H1 (cell line): ENCODE measurements around the gene RCOR2. TPM values are rescaled to one million over a fixed set of nuclear protein-coding genes. Genes with fewer than 3 reads are reported as not detected.

Source experiments
- CTCF ChIA-PET: fragments of 300-600 bp; sonication (Branson Sonifier 250); formaldehyde crosslinking; loops from one replicate; lab custom pipeline; 2021; ENCODE audit not compliant: partially characterized antibody; lab: Charles Lee
- POLR2A ChIA-PET: fragments of 300-600 bp; sonication (Branson Sonifier 250); formaldehyde crosslinking; loops from one replicate; lab custom pipeline; 2021; ENCODE audit warnings: inconsistent platforms; ENCODE audit not compliant: partially characterized antibody; lab: Charles Lee
- DNase-seq, 2 experiments: peaks; one replicate each; pipeline versions ENCODE4 v3.0.0 to v3.0.0-alpha.2; 2010 to 2022; ENCODE audit warnings: low spot score in 2 of 2, low read depth in 1 of 2, mixed read lengths in 1 of 2
- FAIRE-seq: peaks from 2 replicates; lab custom pipeline; 2011; peaks lifted over from hg19 to GRCh38; lab: Jason Lieb, UNC
- H2AFZ ChIP-seq: 2 replicates; pipeline ENCODE4 v1.8.1; 2012; ENCODE audit warnings: low read length, inconsistent platforms
- H2AK5ac ChIP-seq: 2 replicates; pipeline ENCODE4 v1.6.1; 2013; ENCODE audit warnings: low read depth, low read length
- H2BK120ac ChIP-seq: replicated peaks from 2 replicates; pipeline ENCODE3; 2013; ENCODE audit warnings: low read depth, low read length, inconsistent platforms
- H2BK12ac ChIP-seq: 2 replicates; pipeline ENCODE4 v1.6.1; 2013; ENCODE audit warnings: low read depth, low read length
- H2BK15ac ChIP-seq: 2 replicates; pipeline ENCODE4 v1.6.1; 2013; ENCODE audit warnings: low read length
- H2BK20ac ChIP-seq: 2 replicates; pipeline ENCODE4 v1.6.1; 2013; ENCODE audit warnings: low read length
- H2BK5ac ChIP-seq: 2 replicates; pipeline ENCODE4 v1.6.1; 2013; ENCODE audit warnings: low read depth, low read length
- H3K14ac ChIP-seq: 2 replicates; pipeline ENCODE4 v1.6.1; 2013; ENCODE audit warnings: inconsistent platforms; ENCODE audit not compliant: insufficient read length
- H3K18ac ChIP-seq: 2 replicates; pipeline ENCODE4 v1.6.1; 2013; ENCODE audit warnings: low read length; ENCODE audit errors: extremely low read depth
- H3K23ac ChIP-seq: 2 replicates; pipeline ENCODE4 v1.6.1; 2013; ENCODE audit warnings: inconsistent platforms; ENCODE audit not compliant: insufficient read length
- H3K23me2 ChIP-seq: 2 replicates; pipeline ENCODE4 v1.6.1; 2013; ENCODE audit warnings: low read depth, low read length
- H3K27ac ChIP-seq: 2 replicates; pipeline ENCODE4 v1.6.1; 2011; ENCODE audit warnings: low read depth, low read length, inconsistent platforms
- H3K27me3 ChIP-seq, 4 experiments: replicated peaks in 1 of 4; 1 replicate in 1 of 4; 2 replicates in 3 of 4; pipeline versions ENCODE4 v1.6.1 to v1.8.1; 2011 to 2013; ENCODE audit warnings: low read length in 3 of 4, mild to moderate bottlenecking in 3 of 4, inconsistent platforms in 2 of 4, mixed read lengths in 2 of 4, moderate library complexity in 1 of 4; ENCODE audit not compliant: control insufficient read depth in 3 of 4, insufficient read depth in 3 of 4; ENCODE audit errors: extremely low read depth in 1 of 4
- H3K36me3 ChIP-seq, 4 experiments: 2 replicates each; pipeline versions ENCODE4 v1.6.1 to v1.8.1; 2011 to 2013; ENCODE audit warnings: mild to moderate bottlenecking in 4 of 4, low read length in 3 of 4, moderate library complexity in 2 of 4, control low read depth in 1 of 4, inconsistent platforms in 1 of 4; ENCODE audit not compliant: insufficient read depth in 4 of 4, control insufficient read depth in 2 of 4
- H3K4ac ChIP-seq: replicated peaks from 2 replicates; pipeline ENCODE3; 2013; ENCODE audit warnings: low read length, low read depth, mixed read lengths, inconsistent platforms; ENCODE audit not compliant: insufficient read length
- H3K4me1 ChIP-seq, 4 experiments: replicated peaks in 1 of 4; 1 replicate in 1 of 4; 2 replicates in 3 of 4; pipeline versions ENCODE4 v1.6.1 to v1.8.1; 2011 to 2013; ENCODE audit warnings: low read length in 3 of 4, inconsistent platforms in 2 of 4, mixed read lengths in 1 of 4; ENCODE audit not compliant: insufficient read depth in 4 of 4, control insufficient read depth in 3 of 4
- H3K4me2 ChIP-seq, 2 experiments: 2 replicates each; pipeline versions ENCODE4 v1.6.1 to v1.8.1; 2011 to 2013; ENCODE audit warnings: low read depth in 2 of 2, low read length in 2 of 2, control low read depth in 1 of 2, inconsistent platforms in 1 of 2, mild to moderate bottlenecking in 1 of 2; ENCODE audit not compliant: insufficient read depth in 1 of 2
- H3K4me3 ChIP-seq, 4 experiments: fragments of 200-600, 300-600 bp in 1 of 4; sonication (generic), shearing (Covaris generic), sonication (Bioruptor Twin) in 1 of 4; 2 replicates each; pipeline versions ENCODE4 v1.5.1 to v1.8.1; 2011 to 2016; ENCODE audit warnings: low read length in 4 of 4, low read depth in 3 of 4, control low read depth in 2 of 4, inconsistent platforms in 2 of 4, mild to moderate bottlenecking in 2 of 4, mixed read lengths in 1 of 4, moderate library complexity in 1 of 4; ENCODE audit not compliant: insufficient read depth in 2 of 4; ENCODE audit errors: extremely low read depth in 1 of 4
- H3K56ac ChIP-seq: replicated peaks from 2 replicates; pipeline ENCODE3; 2013; ENCODE audit warnings: low read depth, mild to moderate bottlenecking, mixed read lengths, low read length, inconsistent platforms; ENCODE audit not compliant: insufficient read length
- H3K79me1 ChIP-seq: 2 replicates; pipeline ENCODE4 v1.6.1; 2013; ENCODE audit warnings: low read depth, low read length, control low read depth
- H3K79me2 ChIP-seq, 2 experiments: 2 replicates each; pipeline versions ENCODE4 v1.6.1 to v1.8.1; 2012 to 2013; ENCODE audit warnings: low read length in 2 of 2, mild to moderate bottlenecking in 2 of 2, inconsistent platforms in 1 of 2; ENCODE audit not compliant: insufficient read depth in 2 of 2, control insufficient read depth in 1 of 2
- H3K9ac ChIP-seq, 4 experiments: replicated peaks in 1 of 4; 1 replicate in 1 of 4; 2 replicates in 3 of 4; pipeline versions ENCODE4 v1.6.1 to v1.8.1; 2011 to 2013; ENCODE audit warnings: low read depth in 3 of 4, low read length in 3 of 4, control low read depth in 2 of 4, mild to moderate bottlenecking in 2 of 4, moderate library complexity in 2 of 4, inconsistent platforms in 1 of 4; ENCODE audit errors: extremely low read depth in 1 of 4
- H3K9me3 ChIP-seq, 2 experiments: 2 replicates each; pipeline versions ENCODE4 v1.6.1 to v1.8.1; 2012 to 2013; ENCODE audit warnings: mild to moderate bottlenecking in 2 of 2, moderate library complexity in 2 of 2, control low read depth in 1 of 2, inconsistent platforms in 1 of 2, low read depth in 1 of 2, low read length in 1 of 2, mixed read lengths in 1 of 2; ENCODE audit not compliant: insufficient read depth in 2 of 2
- H4K20me1 ChIP-seq, 2 experiments: replicated peaks in 1 of 2; 2 replicates each; pipeline versions ENCODE3 to v1.8.1; 2011 to 2013; ENCODE audit warnings: inconsistent platforms in 2 of 2, low read length in 2 of 2, mild to moderate bottlenecking in 1 of 2; ENCODE audit not compliant: insufficient read depth in 2 of 2, control insufficient read depth in 1 of 2
- H4K5ac ChIP-seq: 2 replicates; pipeline ENCODE4 v1.6.1; 2013; ENCODE audit warnings: low read length, low read depth, mixed read lengths, inconsistent platforms; ENCODE audit not compliant: insufficient read length
- H4K8ac ChIP-seq: 2 replicates; pipeline ENCODE4 v1.8.0; 2013; ENCODE audit warnings: mild to moderate bottlenecking, moderate library complexity, low read length, inconsistent platforms; ENCODE audit not compliant: insufficient read depth; ENCODE audit errors: extremely low read depth
- H4K91ac ChIP-seq: replicated peaks from 2 replicates; pipeline ENCODE3; 2013; ENCODE audit warnings: low read length, mixed read lengths, inconsistent platforms; ENCODE audit not compliant: insufficient read length
- CTBP2 ChIP-seq: IDR thresholded peaks from 2 replicates; pipeline ENCODE4 v1.7.0; 2011; ENCODE audit warnings: borderline replicate concordance, mild to moderate bottlenecking, moderate library complexity, mixed read lengths, low read length; ENCODE audit not compliant: insufficient read depth, insufficient read length
- PHF8 ChIP-seq: fragments of 200-600 bp; sonication (generic); conservative IDR thresholded peaks from 2 replicates; pipeline ENCODE4 v1.7.1; 2012; ENCODE audit warnings: low read depth, mild to moderate bottlenecking, inconsistent platforms, low read length, moderate library complexity
- WGBS, 2 experiments: shearing (Covaris generic) in 1 of 2; methylation state at CpG; one replicate each; pipeline versions ENCODE4 v1.1.6 to v1.1.7; 2013 to 2015; ENCODE audit warnings: low lambda C conversion rate in 2 of 2, mixed read lengths in 2 of 2, inconsistent platforms in 1 of 2, low coverage in 1 of 2, missing lambda C conversion rate in 1 of 2; ENCODE audit not compliant: insufficient replicate concordance in 2 of 2, insufficient coverage in 1 of 2, insufficient read length in 1 of 2; ENCODE audit errors: extremely low coverage in 1 of 2, missing lambda C conversion rate in 1 of 2; 5-methylcytosine and 5-hydroxymethylcytosine counted together
- polyA plus RNA-seq, 7 experiments: library from polyadenylated mRNA; depleted of rRNA in 3 of 7; stranded (reverse) in 5 of 7; unstranded in 2 of 7; fragments of >200 nt in 5 of 7; fragments of 200-250 nt in 2 of 7; gene quantifications; 1 replicate in 5 of 7; 2 replicates in 1 of 7; 4 replicates in 1 of 7; pipeline versions ENCODE4 v1.2.1 to v1.2.3, GENCODE V29; 2011 to 2013; ENCODE audit warnings: missing spikeins in 2 of 7, mixed read lengths in 2 of 7
- total RNA-seq: library from RNA; stranded (reverse); fragmentation: NEBNext Ultra II Directional; extraction: Animal tissue kit (Norgen Biotek cat#: 25700); gene quantifications from 2 replicates; pipeline ENCODE4 v1.2.1, GENCODE V29; 2021

Gene RCOR2
- total and polyA plus RNA-seq, 2 of the 8 experiments (the other 6 are each of a cell fraction or from before 2014, with no cell fraction given): 54.6 to 78.0 TPM

DNA sequence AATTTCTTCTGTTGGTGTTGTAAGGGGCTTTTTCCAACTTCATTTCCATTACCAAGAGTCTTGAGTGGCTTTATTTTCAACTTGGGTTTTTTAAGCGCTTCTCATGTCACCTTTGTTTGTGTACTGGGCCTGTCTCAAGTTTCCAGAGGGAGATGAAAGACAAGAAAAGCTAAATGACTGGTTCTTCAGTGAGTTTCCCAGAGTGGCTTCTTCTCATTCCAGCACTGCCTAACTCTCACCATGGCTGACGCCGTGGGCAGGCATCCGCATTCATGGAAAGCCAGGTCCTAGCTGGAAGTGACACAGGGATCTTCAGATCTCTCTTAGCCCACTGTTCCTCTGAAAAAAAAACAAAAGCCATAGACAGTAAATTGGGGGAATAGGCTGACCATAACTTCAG lies 49.5 kb downstream of the RCOR2 start:
- WGBS, 2 experiments: 90% methylated on average over 4 of the region's 4 CpGs; no CpG with 5 or more reads in 1 of the 2 experiments
- ChIA-PET CTCF (interaction anchor here (0.8 to 4.4 kb wide), 12 partner anchors 8 to 77 kb away, joined by 3 to 21 read pairs (median 4); partner anchors contain the start of genes MARK2 and RCOR2), POLR2A (interaction anchor here (0.6 to 1.3 kb wide), 6 partner anchors 9 to 484 kb away, joined by 3 read pairs; no protein-coding TSS in a partner anchor)
- TF ChIP-seq PHF8 (no peak), CTBP2 (no peak)
- Histone ChIP-seq H3K27ac (no peak overlapping the region), H3K4me3 (no peak overlapping the region), H4K8ac (no peak overlapping the region), H3K79me1 (peaks cover 14% of the 10 kb centered on the region), H4K5ac (no peak overlapping the region), H3K4ac (no peak overlapping the region), H3K4me2 (no peak overlapping the region), H3K56ac (no peak overlapping the region), H2BK15ac (no peak overlapping the region), H3K14ac (no peak overlapping the region), H3K36me3 (no peaks in the 10 kb centered on the region), H3K23me2 (no peaks in the 10 kb centered on the region), H3K4me1 (peaks cover 4 to 22% (median 7%) of the 10 kb centered on the region in 4 experiments), H3K18ac (no peak overlapping the region), H3K9ac (no peak overlapping the region), H3K23ac (no peak overlapping the region), H2BK20ac (no peak overlapping the region), H2AFZ (no peak overlapping the region), H2AK5ac (no peak overlapping the region), H2BK5ac (no peak overlapping the region), H3K27me3 (no peaks in the 10 kb centered on the region), H4K20me1 (peaks cover 11 to 36% of the 10 kb centered on the region in 2 experiments), H2BK12ac (no peak overlapping the region), H2BK120ac (no peak overlapping the region), H3K79me2 (peaks cover 9 to 89% of the 10 kb centered on the region in 2 experiments; a peak in 3 of 4 replicates), H3K9me3 (no peaks in the 10 kb centered on the region), H4K91ac (no peak overlapping the region)
- FAIRE-seq: no peak
- DNase-seq: no peak
